Gastroesophageal sphincter (tissue), 3 donors: ENCODE data around the gene ATP6V1G2.

Experiments used
- EP300 ChIP-seq: sonication (generic); formaldehyde crosslinking; IDR thresholded peaks from one replicate; pipeline ENCODE4 v1.6.1; 2017; ENCODE audit warnings: antibody characterized with exemption, mild to moderate bottlenecking
- TF ChIP-seq, protein P1 (sequence below), 4 experiments: fragments of 200-600 bp in 2 of 4; fragments of 450-650 bp in 2 of 4; sonication (generic) in 1 of 4; IDR thresholded peaks; one replicate each; pipeline ENCODE4 v1.5.1; 2017 to 2019; ENCODE audit warnings: antibody characterized with exemption in 4 of 4, mild to moderate bottlenecking in 2 of 4, moderate library complexity in 2 of 4

DNA sequence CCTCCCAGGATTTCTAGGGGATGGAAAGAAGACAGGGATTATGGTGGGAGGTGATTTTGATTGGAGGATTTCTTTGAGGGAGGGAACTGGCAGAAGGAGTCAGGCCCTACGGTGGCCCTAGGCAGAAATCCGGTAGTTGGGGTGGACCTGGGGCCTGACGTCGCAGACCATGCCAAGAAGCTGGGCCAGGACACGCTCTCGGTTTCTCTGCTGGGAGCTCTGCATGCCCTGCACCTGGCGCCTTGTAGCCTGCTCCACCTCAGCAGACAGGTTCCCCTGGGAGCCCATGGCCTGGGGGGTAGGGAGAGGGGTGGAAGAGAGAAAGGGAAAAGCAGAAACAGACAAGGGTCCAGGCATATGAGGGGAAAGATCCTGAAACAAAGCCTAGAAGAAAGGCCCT, 1.1 kb downstream of the ATP6V1G2 start:
- TF ChIP-seq EP300: no peak
- TF ChIP-seq, protein P1, sequence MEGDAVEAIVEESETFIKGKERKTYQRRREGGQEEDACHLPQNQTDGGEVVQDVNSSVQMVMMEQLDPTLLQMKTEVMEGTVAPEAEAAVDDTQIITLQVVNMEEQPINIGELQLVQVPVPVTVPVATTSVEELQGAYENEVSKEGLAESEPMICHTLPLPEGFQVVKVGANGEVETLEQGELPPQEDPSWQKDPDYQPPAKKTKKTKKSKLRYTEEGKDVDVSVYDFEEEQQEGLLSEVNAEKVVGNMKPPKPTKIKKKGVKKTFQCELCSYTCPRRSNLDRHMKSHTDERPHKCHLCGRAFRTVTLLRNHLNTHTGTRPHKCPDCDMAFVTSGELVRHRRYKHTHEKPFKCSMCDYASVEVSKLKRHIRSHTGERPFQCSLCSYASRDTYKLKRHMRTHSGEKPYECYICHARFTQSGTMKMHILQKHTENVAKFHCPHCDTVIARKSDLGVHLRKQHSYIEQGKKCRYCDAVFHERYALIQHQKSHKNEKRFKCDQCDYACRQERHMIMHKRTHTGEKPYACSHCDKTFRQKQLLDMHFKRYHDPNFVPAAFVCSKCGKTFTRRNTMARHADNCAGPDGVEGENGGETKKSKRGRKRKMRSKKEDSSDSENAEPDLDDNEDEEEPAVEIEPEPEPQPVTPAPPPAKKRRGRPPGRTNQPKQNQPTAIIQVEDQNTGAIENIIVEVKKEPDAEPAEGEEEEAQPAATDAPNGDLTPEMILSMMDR (IDR thresholded peaks at IDR 0.05): no peak
